ENCODE results near the gene MUS81.
A peak's percentile ranks its signal among the peaks of the same experiment; 100 is the strongest.

MUS81 gene

DNA sequence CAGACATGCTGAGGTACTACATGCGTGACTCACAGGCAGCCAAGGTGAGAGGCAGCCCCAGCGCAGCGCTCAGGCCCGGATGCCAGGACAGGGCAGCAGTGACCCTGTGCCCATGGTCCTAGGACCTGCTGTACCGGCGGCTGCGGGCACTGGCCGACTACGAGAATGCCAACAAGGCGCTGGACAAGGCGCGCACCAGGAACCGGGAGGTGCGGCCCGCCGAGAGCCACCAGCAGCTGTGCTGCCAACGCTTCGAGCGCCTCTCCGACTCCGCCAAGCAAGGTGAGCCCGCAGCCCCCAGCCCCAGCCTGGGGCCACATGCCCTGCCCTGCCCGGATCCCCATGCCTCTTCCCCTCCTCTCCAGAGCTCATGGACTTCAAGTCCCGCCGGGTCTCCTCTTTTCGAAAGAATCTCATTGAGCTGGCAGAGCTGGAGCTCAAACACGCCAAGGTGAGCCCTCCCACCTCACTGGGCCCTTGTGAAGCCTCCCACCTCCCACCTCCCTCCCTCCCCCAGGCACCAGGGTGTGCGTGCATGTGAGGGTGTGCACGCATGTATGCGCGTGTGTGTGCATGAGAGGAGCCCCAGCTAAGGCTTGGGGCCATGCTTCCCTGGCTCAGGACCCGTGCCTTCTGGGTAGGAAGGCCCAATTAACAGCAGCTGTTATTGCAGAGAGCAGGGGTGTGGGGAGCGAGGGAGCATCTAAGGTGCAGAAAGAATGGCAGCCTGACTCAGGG lies 7.6 kb upstream of the MUS81 start:
- TF ChIP-seq, protein P1, sequence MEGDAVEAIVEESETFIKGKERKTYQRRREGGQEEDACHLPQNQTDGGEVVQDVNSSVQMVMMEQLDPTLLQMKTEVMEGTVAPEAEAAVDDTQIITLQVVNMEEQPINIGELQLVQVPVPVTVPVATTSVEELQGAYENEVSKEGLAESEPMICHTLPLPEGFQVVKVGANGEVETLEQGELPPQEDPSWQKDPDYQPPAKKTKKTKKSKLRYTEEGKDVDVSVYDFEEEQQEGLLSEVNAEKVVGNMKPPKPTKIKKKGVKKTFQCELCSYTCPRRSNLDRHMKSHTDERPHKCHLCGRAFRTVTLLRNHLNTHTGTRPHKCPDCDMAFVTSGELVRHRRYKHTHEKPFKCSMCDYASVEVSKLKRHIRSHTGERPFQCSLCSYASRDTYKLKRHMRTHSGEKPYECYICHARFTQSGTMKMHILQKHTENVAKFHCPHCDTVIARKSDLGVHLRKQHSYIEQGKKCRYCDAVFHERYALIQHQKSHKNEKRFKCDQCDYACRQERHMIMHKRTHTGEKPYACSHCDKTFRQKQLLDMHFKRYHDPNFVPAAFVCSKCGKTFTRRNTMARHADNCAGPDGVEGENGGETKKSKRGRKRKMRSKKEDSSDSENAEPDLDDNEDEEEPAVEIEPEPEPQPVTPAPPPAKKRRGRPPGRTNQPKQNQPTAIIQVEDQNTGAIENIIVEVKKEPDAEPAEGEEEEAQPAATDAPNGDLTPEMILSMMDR (IDR thresholded peaks at IDR 0.05; ENCODE audit: control insufficient read depth, insufficient read depth, low read depth, low read length, missing control alignments): no peak
- no peak for DNase-seq (ENCODE audit: low read depth)
- H3K4me3 ChIP-seq (ENCODE audit: control insufficient read depth, low read depth, low read length): no peak overlapping the region

DNA sequence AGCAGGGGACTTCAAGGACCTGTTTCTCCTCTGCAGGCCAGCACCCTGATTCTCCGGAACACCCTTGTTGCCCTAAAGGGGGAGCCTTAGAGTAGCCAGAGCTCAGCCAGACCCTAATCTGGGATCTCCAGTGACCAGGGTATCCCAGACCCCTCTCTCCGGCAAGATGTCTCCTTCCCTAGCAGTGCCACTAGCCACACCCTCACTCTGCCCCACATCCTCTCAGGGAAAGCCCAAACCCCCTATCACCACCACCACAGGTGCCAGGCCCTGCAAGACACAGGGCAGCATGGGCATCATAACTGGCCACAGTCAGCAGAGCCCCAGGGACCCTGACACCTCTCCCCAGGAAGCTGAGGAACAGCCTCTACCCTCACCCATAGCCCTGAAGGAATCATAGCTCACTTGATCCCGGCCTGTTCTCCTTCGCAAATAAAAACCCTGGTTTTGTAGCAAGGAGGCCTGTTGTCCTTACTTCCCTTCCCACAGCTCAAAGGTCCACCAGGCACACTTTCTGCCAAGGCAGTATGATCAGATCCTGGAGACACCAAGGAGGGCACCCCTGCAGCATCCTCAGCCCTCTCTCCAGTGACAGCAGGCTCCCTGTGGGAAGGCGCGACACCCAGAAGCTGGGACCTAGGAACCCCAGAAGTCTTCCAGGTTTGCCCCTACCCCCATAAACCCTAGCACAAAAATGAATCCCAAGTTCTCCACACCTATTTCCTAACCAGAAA lies 6.8 kb upstream of the MUS81 start:
- TF ChIP-seq, protein P1 (IDR thresholded peaks at IDR 0.05; ENCODE audit: control insufficient read depth, insufficient read depth, low read depth, low read length, missing control alignments): no peak

DNA sequence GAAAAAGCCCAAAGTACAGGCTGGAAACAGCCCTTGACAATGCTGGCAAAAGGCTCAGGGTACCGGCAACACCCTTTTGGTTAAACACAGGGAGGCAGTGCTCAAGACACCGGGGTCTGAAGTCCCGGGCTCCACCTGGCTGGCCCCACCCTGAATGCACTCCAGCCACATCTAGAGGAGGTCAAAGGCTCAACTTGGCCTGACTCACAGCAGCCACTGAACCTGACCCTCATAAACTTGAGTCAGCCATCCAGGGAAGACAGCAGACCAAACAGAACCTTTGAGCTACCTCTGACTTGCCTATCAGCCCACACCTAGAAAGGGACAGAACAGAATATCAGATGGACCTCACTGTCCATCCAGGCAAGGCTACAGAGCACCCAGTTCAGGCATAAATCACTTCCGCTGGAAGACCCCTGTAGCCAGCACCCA lies 6.1 kb upstream of the MUS81 start:
- no peak overlapping the region for H3K4me3 ChIP-seq (ENCODE audit: control insufficient read depth, low read depth, low read length)
- TF ChIP-seq, protein P1 (IDR thresholded peaks at IDR 0.05; ENCODE audit: control insufficient read depth, insufficient read depth, low read depth, low read length, missing control alignments): no peak
- no peak for DNase-seq (ENCODE audit: low read depth)

More for the DNA sequence above, 6.8 kb upstream of the MUS81 start:
- H3K4me3 ChIP-seq (ENCODE audit: control insufficient read depth, low read depth, low read length): no peak overlapping the region
- no peak for DNase-seq (ENCODE audit: low read depth)

DNA sequence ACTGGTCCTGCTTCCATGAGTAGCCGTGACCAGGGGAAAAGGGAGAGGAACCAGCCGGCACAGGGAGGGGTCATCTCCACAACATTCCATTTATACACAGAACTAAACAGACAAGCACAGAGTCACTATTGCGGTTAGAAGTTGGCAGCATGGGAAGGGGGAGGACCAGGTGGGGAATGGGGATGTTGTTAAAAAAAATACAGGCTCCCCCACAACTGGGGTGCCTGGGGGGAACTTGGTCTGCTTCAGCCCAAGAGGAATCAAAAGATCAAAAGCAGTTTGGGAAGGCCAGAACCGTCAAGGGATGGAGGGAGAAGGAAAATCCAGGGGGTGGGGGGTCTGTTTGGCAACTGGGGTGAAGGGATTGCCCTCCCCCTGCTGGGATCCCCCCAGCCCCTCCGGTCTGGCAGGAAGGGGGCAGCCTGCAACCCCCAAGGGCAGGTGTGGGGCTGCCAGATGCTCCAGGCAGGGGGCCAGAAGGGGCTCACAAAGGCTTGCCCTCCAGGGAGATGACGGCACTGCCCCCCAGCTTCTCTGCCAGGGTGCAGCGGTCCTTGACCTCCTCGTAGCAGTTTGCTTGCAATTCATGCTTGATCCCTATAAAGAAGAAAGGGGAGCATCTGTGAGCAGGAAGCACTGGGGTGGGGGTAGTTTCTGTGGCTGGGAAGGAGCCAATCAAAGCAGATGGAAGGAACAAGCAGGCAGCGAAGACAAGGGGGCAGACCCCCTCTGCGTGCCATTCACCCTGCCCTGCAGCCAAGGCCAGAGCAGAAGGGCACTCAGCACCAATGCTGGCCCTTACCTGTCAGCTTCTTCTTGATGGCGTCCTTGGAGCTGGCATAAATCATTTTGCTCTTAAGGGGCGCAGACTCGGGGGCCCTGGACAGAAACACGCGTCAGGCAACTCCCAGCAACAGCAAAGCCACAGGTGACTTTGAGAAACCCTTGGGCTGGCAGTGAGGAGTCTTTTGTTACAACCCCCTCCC lies 5.1 kb upstream of the MUS81 start:
- TF ChIP-seq, protein P1 (IDR thresholded peaks at IDR 0.05; ENCODE audit: control insufficient read depth, insufficient read depth, low read depth, low read length, missing control alignments): no peak
- no peak overlapping the region; the same call in 1 of the 2 replicates for H3K4me3 ChIP-seq (ENCODE audit: control insufficient read depth, low read depth, low read length)
- DNase-seq (ENCODE audit: low read depth): no peak

DNA sequence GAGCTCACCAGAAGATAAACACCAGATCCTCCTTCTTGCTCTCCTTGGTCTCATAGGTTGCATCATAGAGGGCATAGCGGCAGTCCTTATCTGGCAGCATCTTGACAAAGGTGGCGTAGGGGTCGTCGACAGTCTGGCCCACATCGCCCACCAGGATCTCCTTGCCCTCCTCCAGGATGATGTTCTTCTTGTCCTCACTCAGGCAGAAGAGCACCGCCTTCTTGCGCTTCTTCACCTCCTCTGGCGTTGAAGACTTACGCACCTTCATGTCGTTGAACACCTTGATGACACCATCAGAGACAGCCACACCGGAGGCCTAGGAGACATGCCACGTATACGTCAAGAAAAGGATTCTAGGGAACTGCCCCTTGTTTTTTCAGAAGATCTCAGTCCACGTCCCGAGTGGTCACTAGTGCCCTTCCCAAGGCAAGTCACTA lies 4.3 kb upstream of the MUS81 start:
- DNase-seq (ENCODE audit: low read depth): no peak
- TF ChIP-seq, protein P1 (IDR thresholded peaks at IDR 0.05; ENCODE audit: control insufficient read depth, insufficient read depth, low read depth, low read length, missing control alignments): no peak
- H3K4me3 ChIP-seq (ENCODE audit: control insufficient read depth, low read depth, low read length): peak overlapping the region; percentile 84
